PC-9 (cell line): ENCODE measurements around the gene FBXO28.

Experiments used
- CTCF ChIP-seq: fragments of 200-600 bp; sonication (generic); conservative IDR thresholded peaks from 2 replicates; pipeline ENCODE4 v1.6.1; 2017; ENCODE audit warnings: mixed run types, antibody characterized with exemption, mild to moderate bottlenecking, moderate library complexity
- EZH2 ChIP-seq: fragments of 200-600 bp; sonication (generic); IDR thresholded peaks from 2 replicates; pipeline ENCODE4 v1.8.0; 2017; ENCODE audit warnings: antibody characterized with exemption, low read depth

GRCh38 chr1:224205438-224205840 lies 91.5 kb downstream of the FBXO28 start:
- TF ChIP-seq CTCF, result no peak
- TF ChIP-seq EZH2, result no peak
